ENCODE data around the gene SERPINA3. TPM values are rescaled to one million over a fixed set of nuclear protein-coding genes. Genes with fewer than 3 reads are reported as not detected.
"Not testable (repeated sequence)": the region's sequence is repeated elsewhere in the genome, so short reads cannot be mapped to it uniquely, and the experiment has no call there.

SERPINA3 gene
- total RNA-seq, 2 experiments from 2014 or later, result not detected

DNA sequence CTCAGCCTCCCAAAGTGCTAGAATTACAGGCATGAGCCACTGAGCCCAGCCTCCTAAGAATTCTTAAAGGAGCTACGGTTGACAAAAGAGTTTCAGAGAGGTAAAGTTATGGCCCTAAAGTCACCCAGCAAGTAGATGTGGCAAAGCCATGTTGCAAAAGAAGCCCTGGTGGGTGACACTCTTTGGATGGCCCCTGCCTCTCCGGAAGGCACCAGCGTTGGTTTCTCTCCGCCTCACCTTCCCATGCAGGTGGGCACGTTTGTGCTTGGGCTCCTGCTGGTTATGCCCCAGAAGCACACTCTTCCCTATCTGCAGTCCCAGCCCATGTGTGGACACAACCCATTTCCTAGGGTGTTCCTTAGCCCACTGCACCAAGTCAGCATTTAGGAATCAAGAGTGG, 9.5 kb upstream of the SERPINA3 start:
- Histone ChIP-seq H3K4me1 (ENCODE audit: insufficient read depth, low read length) (no peaks in the 10 kb centered on the region), H3K27me3 (ENCODE audit: control insufficient read depth in 1 of 2, insufficient read depth in 2 of 2, low read length in 2 of 2) (peaks cover 0 to 5% of the 10 kb centered on the region in 2 experiments), H3K36me3 (ENCODE audit: insufficient read depth, low read length) (no peaks in the 10 kb centered on the region), H3K4me3 (ENCODE audit: low read length) (no peak overlapping the region), H3K27ac (ENCODE audit: low read depth in 1 of 2, low read length in 2 of 2) (no peak overlapping the region), H3K9me3 (ENCODE audit: control insufficient read depth in 1 of 2, insufficient read depth in 1 of 2, low read length in 2 of 2) (peaks cover 0 to 5% of the 10 kb centered on the region in 2 experiments)
- DNase-seq (no peak), ATAC-seq (ENCODE audit: poor library complexity) (no peak)
- TF ChIP-seq CTCF (IDR thresholded peaks at IDR 0.05), result no peak
- no peaks in the 10 kb centered on the region for H3K36me3 Mint-ChIP-seq (ENCODE audit: low read depth)
- no peak overlapping the region for H3K4me3 Mint-ChIP-seq
- no peak overlapping the region for H3K27ac Mint-ChIP-seq
- ChIA-PET CTCF (no interaction called here), POLR2A (no interaction called here)
- peaks cover 31% of the 10 kb centered on the region for H3K27me3 Mint-ChIP-seq
- no peaks in the 10 kb centered on the region for H3K9me3 Mint-ChIP-seq
- H3K4me1 Mint-ChIP-seq (ENCODE audit: low read depth), result no peaks in the 10 kb centered on the region
- intact Hi-C loops (cut with DNase I, micrococcal nuclease), result no loop called here

GRCh38 chr14:94605361-94605760, 6.8 kb upstream of the SERPINA3 start:
- Mint-ChIP-seq H3K27ac (no peak overlapping the region), H3K27me3 (peaks cover 13% of the 10 kb centered on the region), H3K36me3 (ENCODE audit: low read depth) (no peaks in the 10 kb centered on the region), H3K9me3 (no peaks in the 10 kb centered on the region), H3K4me3 (no peak overlapping the region), H3K4me1 (ENCODE audit: low read depth) (no peaks in the 10 kb centered on the region)
- Histone ChIP-seq H3K9me3 (ENCODE audit: control insufficient read depth in 1 of 2, insufficient read depth in 1 of 2, low read length in 2 of 2) (peaks cover 0 to under 1% of the 10 kb centered on the region in 2 experiments), H3K27ac (ENCODE audit: low read depth in 1 of 2, low read length in 2 of 2) (no peak overlapping the region), H3K4me3 (ENCODE audit: low read length) (no peak overlapping the region), H3K27me3 (ENCODE audit: control insufficient read depth in 1 of 2, insufficient read depth in 2 of 2, low read length in 2 of 2) (peaks cover 0 to 5% of the 10 kb centered on the region in 2 experiments), H3K4me1 (ENCODE audit: insufficient read depth, low read length) (no peaks in the 10 kb centered on the region), H3K36me3 (ENCODE audit: insufficient read depth, low read length) (no peaks in the 10 kb centered on the region)
- ATAC-seq (ENCODE audit: poor library complexity) (no peak), DNase-seq (no peak)
- intact Hi-C loops (cut with DNase I, micrococcal nuclease), result no loop called here
- ChIA-PET POLR2A (no interaction called here), CTCF (no interaction called here)
- no peak for TF ChIP-seq CTCF (IDR thresholded peaks at IDR 0.05)

- H3K4me1 ChIP-seq (ENCODE audit: insufficient read depth, low read length); H3K36me3 Mint-ChIP-seq (ENCODE audit: low read depth); H3K27ac ChIP-seq (ENCODE audit: low read depth in 1 of 2, low read length in 2 of 2); ATAC-seq (ENCODE audit: poor library complexity); POLR2A ChIA-PET; H3K9me3 ChIP-seq (ENCODE audit: control insufficient read depth in 1 of 2, insufficient read depth in 1 of 2, low read length in 2 of 2); H3K4me3 ChIP-seq (ENCODE audit: low read length); DNase-seq; intact Hi-C loops (cut with DNase I, micrococcal nuclease); H3K4me1 Mint-ChIP-seq (ENCODE audit: low read depth); H3K27me3 Mint-ChIP-seq; H3K27me3 ChIP-seq (ENCODE audit: control insufficient read depth in 1 of 2, insufficient read depth in 2 of 2, low read length in 2 of 2); H3K36me3 ChIP-seq (ENCODE audit: insufficient read depth, low read length); H3K9me3 Mint-ChIP-seq; H3K27ac Mint-ChIP-seq; CTCF ChIA-PET; H3K4me3 Mint-ChIP-seq: not testable (repeated sequence)
Observed at GRCh38 chr14:94608966-94609365, 3.2 kb upstream of the SERPINA3 start.

DNA sequence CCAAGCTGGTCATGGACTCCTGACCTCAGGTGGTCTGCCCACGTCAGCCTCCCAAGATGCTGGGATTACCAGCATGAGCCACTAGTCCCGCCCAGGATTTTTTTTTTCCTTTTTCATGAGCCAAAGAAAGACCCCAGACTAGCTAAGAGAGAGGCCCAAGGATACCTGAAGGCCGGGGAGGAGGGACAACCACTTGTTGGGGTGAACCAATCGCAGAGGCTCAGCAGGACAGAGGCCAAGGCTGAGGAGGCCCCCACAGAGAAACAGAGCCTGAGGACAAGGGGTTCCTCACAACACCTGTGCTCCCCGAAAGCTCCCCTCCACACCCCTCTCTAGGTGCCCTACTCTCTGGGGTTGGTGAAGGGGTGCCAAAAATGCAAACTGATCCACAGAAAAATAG, 1.0 kb upstream of the SERPINA3 start:
- intact Hi-C loops (cut with DNase I, micrococcal nuclease), result no loop called here
- H3K9me3 Mint-ChIP-seq, result no peaks in the 10 kb centered on the region
- no peaks in the 10 kb centered on the region for H3K27me3 ChIP-seq (ENCODE audit: control insufficient read depth in 1 of 2, insufficient read depth in 2 of 2, low read length in 2 of 2)
- H3K4me1 Mint-ChIP-seq (ENCODE audit: low read depth), result no peaks in the 10 kb centered on the region
- peaks cover 13% of the 10 kb centered on the region for H3K27me3 Mint-ChIP-seq
- H3K36me3 Mint-ChIP-seq (ENCODE audit: low read depth), result no peaks in the 10 kb centered on the region
- ATAC-seq (ENCODE audit: poor library complexity), result no peak
- H3K4me3 Mint-ChIP-seq, result no peak overlapping the region
- CTCF ChIA-PET, result no interaction called here
- POLR2A ChIA-PET, result no interaction called here
- H3K36me3 ChIP-seq (ENCODE audit: insufficient read depth, low read length), result no peaks in the 10 kb centered on the region
- no peak for TF ChIP-seq CTCF (IDR thresholded peaks at IDR 0.05)
- H3K9me3 ChIP-seq (ENCODE audit: control insufficient read depth in 1 of 2, insufficient read depth in 1 of 2, low read length in 2 of 2), result peaks cover 0 to 10% of the 10 kb centered on the region in 2 experiments
- H3K4me1 ChIP-seq (ENCODE audit: insufficient read depth, low read length), result no peaks in the 10 kb centered on the region
- no peak for DNase-seq
- H3K27ac ChIP-seq (ENCODE audit: low read depth in 1 of 2, low read length in 2 of 2), result no peak overlapping the region
- H3K4me3 ChIP-seq (ENCODE audit: low read length), result no peak overlapping the region
- H3K27ac Mint-ChIP-seq, result no peak overlapping the region

Measured in CD4-positive, alpha-beta T cell (primary cell).